AG20443 (cell line): ENCODE measurements around the gene GALNT6.
"Not testable (repeated sequence)": the region's sequence is repeated elsewhere in the genome, so short reads cannot be mapped to it uniquely, and the experiment has no call there.

Experiments used
- DNase-seq: peaks from one replicate; pipeline ENCODE4 v3.0.0; 2012; ENCODE audit warnings: low spot score, mixed read lengths

Gene GALNT6

DNA sequence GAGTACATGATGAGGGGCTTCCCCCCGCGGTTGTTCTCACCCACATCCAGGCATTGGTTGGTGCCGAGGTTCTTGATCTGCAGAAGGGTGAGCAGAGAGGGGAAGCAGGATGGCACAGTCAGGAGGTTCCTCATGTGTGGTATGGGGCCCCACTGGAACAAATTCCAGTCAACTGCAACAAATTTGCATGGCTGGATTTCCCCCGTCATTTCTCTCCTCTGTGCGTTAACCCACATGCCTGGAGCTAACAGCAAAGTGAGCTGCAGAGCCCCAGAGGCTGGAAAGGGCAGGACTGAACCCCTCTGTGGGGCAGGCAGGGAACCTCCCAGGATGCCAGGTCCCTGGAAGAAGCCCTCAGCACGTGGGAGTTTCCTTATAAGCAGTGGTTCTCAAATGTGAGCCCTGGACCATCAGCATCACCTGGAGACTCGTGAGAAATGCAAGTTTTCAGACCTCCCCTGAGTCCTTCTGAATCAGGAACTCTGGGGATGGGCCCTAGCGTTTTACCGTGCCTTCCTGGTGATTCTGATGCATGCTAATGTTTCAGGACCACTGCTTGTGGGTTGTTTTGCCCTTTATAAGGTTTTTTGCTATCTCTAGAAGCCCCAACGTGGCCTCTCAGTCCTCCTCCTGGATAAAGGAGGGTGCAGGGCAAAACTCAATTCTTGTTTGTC lies 33.7 kb downstream of the GALNT6 start:
- no peak for DNase-seq

DNA sequence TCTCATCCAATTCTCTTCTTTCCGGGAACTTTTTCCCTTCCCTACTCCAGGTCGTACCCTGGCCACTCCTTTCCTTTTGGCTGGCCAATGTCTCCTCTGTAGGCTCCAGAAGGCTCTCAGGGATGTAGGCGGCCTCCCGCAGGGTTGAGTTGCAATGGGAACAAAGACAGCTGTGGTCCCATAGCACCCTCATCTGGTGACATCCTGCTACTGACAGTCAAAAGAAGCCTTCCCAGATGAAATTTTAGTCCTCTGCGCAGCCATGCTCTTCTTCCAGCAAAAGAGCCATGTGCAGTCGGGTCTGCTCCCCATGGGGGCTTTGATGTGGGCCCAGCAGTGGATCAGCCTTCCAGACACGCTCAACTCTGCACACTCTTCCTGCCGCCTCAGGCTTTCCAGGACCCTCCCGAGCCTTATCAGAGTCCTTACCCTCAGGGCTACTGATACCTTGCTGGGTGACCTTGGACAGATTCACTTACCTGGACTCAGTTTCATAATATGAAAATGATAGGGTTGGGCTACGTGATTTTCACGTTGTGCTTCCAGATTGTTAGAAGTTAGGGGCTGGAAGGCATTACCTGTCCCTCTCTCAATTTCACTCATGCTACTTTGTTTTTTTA lies 39.2 kb downstream of the GALNT6 start:
- peak; percentile 75 for DNase-seq

DNA sequence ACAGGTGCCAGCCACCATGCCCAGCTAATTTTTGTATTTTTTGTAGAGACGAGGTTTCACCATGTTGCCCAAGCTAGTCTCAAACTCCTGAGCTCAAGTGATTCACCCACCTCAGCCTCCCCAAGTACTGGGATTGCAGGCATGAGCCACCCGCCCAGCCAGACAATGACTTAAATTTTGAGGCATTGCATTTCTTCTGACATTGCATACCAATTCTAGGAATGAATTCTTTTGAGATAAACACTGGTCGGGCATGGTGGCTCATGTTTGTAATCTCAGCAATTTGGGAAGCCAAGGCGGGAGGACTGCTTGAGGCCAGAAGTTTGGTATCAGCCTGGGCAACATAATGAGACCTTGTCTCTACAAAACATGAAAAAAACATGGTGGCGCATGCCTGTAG lies 42.2 kb downstream of the GALNT6 start:
- DNase-seq = peak; percentile 31

DNA sequence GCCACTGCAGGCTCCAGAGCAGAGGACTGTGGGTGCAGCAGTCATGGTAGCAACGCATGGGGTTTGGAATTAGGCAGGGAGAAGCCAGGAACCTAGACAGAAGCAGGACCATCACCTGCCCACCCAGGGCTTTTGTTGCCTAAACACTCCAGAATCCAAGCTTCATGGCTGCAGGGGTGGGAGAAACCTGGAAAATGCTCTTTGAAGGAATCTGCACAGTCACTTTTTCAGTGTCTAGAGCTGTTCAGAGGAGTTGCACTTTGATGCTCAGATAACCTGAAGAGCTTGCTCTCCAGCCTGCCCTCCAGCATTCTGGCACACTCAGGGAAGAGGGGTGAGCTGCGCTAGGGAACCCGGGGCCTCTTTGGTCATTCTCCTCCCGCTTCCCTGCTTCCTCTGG lies 43.1 kb downstream of the GALNT6 start:
- DNase-seq = no peak

DNA sequence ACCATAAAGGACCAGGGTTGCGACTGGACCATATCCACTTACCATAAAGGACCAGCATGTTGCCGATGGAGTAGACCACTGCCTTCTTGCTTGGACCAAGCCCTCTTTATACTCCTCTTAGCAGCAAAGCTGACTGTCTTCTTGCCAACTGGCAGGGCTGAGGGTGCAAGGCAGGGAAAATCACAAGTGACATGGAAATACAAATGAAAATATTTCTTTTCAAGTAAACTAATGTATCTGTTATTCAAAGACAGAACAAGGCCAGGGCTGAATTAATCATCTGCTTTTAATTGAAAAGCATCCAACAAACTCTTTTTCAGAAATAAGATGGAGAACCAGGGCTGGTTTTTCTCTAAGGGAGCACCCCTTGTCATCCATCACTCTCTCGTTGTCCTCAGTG lies 44.6 kb downstream of the GALNT6 start, which contains the start of gene CELA1:
Gene CELA1, minus strand, starts transcription at position 99 of the 400 bp plus-strand sequence. Its CDS starts 41 bp downstream, at position 58.
- peak; percentile 29 for DNase-seq

DNA sequence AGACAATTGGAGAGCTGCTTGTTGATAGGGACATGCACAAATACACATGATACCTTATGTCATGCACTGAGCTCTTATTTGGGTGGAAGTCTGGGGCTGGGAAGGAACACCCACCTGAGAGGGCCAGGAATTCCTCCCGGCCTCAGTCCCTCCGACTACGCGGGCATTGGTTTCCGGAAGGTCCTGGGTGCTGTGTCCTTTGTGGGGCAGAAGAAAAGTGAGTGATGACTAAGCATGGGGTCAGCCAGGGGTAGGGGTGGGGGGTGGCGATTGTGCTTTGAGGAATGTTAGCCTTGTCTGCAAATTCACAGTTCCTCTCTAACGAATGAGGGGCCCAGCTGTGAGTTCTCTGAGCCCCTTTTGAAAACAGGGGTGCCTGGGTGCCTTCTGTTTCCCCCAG lies 45.5 kb downstream of the GALNT6 start:
- DNase-seq = no peak

DNA sequence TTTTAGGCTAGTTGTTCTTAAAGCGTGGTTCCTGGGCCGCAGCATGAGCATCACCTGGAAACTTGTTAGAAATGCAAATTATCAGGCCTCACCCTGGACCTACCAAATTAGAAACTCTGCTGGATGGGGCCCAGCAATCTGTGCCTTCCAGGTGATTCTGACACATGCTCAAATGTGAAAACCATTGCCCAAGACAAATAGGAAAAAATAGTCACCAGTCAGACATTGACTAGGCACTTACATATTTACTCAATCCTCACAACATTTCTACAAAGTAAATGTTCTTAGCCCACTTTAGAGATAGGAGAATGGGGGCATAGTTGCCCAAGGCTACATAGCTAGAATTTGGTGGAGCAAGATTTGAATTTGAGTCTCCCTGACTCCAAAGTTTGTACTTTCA lies 48.0 kb downstream of the GALNT6 start:
- no peak for DNase-seq

DNA sequence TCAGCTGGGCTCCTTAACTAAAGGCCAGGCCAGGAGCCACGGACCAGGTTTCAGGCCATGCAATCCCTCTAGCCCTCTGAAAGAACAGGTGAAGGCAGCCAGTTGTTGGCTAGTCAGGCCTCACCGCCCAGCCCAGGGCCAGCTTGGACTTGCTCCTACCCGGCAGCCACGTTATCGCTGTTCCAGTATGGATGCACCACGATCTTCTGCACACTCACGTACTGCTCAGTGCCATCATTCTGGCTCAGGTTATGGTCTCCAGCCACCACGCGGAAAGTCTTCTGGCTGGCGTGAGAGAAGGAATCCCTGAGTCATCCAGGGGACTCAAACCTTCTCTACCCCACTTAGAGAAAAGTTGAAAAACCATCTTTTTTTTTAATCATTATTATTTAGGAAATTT lies 48.8 kb downstream of the GALNT6 start:
- no peak for DNase-seq

DNA sequence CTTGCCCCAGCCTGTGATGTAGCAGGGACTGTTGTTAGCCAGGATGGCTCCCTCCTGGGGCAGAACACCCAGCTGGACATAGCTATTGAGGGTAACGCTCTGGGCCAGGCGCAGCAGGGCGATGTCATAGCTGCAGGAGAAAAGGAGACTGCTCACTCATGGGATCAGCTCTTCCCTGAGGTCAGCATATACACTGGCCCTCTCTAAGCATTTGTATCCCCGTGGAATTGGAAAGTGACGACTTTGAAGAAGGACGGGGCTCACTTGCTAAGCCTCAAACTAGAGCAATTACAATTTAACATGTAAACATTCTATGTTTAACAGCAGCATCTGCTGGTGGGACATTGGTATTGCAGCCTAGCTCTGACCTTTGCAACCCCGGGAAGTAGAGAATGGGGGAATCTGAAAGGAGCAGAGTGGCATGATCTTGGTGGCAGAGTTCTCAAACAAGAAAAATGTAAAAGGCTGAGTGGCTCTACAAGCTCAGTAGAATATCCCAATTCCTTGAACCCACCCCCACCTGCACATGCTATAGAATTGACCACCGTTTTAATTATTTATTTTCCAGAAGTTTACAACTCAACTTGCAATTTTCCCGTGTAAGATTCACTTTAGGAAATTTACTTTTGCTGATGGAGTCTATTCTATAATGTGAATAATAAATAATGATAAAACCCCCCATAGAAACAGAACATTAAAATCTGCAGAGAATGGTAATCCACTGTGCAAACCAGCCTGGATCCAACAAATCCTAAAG lies 49.8 kb downstream of the GALNT6 start:
- peak; percentile 82 for DNase-seq

DNA sequence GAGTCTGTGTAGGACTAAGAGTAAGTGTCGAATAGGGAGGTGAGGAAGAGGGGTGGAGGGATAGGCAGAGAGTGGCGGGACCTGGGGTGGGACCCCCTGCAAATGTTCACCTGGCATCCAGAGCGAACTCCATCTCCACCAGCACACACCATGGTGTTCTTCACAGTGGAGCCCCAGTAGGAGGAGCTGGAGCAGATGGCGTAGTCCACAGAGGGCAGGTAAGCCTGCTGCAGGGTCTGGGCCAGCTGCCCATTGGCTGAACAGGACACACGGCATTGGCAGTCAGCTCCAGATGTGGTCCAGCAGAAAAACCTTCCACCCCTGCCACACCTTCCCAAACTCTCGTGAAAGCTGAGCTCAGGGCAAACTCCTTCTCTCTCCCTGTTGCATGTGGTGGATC lies 51.5 kb downstream of the GALNT6 start:
- no peak for DNase-seq

DNA sequence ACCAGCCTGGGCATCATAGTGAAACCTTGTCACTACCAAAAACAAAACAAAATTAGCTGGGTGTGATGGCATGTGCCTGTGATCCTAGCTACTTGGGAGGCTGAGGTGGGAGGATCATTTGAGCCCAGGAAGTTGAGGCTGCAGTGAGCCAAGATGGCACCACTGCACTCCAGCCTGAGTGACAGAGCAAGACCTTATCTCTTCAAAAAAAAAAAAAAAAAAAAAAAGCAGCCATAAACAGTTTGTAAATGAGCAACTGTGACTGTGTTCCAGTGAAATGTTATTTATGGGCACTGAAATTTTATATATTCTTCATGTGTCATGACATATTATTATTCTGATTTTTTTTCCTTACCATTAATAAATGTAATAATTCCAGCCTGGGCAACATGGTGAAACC lies 53.9 kb downstream of the GALNT6 start:
- not testable (repeated sequence) for DNase-seq

DNA sequence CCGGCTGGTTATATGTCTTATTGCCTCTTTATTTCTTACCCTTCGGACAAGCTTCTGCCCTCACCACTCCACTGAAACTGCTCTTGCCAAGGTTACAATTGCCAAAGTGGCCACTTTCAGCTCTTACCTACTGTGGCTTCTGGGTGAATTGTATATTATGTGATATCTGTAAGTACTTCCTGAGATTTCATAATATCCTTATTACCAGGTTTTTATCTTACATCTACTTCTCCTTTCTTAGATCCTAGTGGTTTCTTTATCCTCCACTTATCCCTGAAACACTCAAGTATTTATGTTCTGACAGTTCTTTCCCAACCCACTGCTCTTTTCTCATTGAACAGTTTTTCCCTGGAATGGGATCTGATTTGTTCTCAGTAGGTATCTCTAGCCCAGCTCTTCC lies 55.3 kb downstream of the GALNT6 start:
- no peak for DNase-seq

DNA sequence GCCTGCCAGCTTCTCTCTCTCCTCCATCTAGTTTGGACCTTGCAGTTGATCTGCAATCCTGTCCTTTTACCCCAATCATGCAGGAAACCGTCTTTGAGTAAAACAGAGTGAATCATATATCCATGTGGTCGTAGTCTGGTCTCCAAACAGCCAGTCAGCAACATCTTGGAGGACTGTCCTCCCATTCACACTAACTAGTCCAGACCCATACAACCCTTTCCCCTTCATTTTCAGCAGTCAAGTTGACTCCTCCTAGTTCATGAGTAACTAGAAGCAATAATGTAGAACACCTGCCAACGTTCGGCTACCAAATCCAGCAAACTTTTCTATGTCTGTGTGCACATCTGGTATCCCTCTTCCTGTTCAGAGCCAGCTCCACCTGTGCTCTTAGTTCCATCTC lies 56.4 kb downstream of the GALNT6 start:
- DNase-seq = no peak

DNA sequence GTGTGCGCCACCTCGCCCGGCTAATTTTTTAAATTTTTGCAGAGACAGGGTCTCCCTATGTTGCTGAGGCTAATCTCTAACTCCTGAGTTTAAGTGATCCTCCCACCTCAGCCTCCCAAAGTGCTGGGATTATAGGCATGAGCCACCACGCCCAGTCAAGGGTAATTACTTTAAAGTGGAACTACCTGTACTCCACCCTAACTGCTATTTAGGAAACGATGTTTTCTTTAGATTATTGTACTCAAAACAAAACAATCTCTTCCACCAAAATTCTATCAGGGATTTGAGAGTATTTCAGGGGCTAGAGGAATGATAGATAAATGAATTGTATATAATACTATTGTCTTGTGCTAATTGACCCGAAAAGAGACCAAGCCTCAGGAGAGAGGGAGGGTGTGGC lies 57.7 kb downstream of the GALNT6 start:
- DNase-seq = no peak

DNA sequence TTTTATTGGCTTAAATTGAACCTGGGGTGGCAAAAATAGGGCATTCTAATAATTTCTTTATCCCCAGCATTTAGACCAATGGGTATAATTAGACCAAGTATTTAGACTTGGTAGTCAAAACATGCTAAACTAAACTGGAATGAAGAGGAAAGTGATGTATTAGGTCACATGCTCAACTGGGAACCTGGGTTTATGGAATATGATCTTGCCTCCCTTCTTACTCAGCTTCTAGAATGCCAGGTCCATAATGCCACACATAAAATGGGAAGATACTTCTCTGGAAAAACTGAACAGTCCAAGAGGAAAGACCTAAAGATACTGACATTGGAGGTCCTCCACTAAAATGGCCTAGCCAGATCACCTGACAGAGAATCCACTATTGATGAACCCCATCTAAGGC lies 61.0 kb downstream of the GALNT6 start:
- no peak for DNase-seq

DNA sequence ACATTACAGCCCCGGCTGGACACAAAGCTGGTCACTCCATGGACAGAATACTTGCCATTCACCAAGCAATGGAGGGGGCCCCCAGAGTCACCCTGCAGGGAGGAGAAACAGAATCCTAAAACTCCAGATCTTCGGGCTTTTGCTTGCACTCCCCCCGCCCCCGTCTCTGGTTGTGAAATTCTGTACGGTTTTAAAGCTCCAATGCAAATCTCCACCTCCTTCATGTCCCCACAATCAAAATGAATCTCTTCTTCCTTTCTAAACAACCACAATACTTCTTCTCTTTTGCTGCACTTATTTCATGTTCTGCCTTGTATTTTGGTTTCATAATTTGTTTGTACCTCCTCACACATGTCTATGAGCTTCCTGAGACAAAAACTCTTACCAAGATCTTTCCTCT lies 61.5 kb downstream of the GALNT6 start:
- no peak for DNase-seq

DNA sequence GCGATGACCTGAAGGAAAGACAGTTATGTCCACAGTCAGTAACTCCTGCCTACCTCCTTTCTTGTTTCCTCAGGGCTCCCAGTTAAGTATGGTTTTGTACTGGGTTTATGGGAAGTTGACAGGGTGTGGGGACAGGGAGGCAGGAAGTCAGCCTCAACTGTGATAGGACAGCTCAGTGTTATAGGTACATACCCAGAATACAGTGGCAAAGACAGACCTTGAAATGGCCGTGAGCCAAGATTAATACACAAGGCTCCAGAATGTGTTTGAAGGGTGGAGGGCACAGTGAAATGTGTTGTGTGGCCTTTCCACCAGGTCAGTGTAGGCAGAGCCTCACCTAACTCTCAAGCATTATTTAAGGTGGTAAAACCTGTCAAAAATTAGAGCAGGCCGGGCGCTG lies 62.6 kb downstream of the GALNT6 start:
- DNase-seq = no peak

DNA sequence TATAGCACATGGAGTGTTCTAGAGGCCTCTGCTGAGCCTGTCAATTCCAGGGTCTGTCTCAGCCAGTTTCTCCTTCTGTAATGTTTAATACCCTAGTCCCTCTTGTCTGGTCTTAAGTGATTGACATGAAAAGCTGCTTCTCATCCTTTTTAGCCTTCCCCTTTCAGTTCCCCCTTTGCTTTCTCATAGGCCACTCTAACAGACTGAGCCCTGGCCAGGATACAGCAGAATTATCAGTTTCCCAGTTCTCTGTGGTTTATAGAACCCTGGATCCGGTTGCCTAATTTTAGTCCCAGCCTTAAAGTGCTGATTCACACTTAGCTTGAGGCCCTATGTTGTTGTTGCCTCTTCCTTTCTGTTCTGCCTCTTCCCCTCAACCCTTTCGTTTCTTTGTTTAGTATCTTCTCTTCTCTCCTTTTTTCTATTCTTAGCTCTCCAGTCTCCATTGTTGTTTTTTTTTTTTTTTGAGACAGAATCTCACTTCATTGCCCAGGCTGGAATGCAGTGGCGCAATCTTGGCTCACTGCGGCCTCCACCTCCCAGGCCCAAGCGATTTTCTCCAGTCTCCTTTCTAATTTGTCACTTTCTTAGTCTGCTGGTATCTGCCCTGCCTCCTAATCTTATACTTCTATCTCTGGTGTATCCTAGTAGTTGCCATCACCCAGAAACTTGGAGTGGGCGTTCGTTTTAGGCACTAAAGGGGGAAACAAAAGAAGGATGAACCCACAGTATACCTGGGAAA lies 64.3 kb downstream of the GALNT6 start:
- DNase-seq = peak; percentile 75

DNA sequence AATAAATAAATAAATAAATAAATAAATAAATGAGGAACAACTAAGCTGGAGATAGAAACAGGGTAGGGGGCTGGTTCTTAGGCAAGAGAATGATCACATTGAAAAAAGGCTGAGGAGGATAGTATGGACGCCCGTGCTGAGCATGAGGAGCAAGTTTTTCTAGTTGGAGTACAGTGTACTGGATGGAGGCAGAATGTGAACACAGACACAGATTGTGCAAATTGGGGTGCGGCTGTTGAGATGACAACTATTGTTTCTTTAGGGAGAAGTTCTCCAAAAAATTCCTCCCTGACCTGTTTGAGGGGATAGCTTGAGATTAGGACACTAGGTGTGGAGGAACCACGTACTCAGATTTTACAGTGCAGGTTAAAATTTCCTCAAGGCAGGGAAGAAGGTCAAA lies 66.3 kb downstream of the GALNT6 start:
- DNase-seq = no peak

DNA sequence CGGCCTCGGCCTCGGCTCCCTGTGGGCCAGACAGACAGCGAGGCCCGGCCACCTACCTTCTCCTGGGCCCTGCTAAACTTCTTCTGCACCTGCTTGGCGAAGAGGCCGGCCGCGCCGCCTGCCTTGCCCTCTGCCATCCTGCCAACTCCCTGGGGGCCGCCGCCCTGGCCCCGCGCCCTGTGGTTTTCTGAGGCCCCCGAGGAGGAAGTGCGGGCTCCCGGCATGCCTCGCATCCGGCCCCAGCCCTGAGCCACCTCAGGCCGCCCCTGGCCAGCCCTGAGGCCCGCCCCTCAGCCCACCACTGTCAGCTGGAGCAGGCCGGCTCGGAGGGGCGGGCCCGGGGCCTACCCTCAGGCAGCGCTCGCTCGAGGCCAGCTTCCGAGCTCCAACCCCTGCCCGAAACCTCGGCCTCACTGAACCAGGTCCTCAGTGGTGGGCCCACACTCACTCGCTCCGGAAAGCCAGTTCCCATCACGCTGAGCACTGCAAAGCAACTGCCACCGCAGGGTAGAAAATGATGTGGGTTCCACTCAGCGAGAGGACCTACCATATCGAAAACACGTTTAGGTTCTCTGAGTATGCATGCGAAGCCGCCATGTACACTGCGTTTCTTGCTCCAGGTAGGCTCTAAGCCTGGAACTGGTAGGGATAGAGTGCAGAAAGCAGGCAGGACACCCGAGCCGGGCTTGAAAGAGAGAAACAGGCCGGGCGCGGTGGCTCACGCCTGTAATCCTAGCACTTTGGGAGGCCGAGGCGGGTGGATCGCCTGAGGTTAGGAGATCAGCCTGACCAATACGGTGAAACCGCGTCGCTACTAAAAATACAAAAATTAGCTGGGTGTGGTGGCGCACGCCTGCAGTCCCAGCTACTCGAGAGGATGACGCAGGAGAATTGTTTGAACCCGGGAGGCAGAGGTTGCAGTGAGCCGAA lies 67.0 kb downstream of the GALNT6 start, which contains the start of gene BIN2:
Gene BIN2, minus strand, starts transcription at position 209 of the 930 bp plus-strand sequence. Its CDS starts 72 bp downstream, at position 137.
- no peak for DNase-seq

DNA sequence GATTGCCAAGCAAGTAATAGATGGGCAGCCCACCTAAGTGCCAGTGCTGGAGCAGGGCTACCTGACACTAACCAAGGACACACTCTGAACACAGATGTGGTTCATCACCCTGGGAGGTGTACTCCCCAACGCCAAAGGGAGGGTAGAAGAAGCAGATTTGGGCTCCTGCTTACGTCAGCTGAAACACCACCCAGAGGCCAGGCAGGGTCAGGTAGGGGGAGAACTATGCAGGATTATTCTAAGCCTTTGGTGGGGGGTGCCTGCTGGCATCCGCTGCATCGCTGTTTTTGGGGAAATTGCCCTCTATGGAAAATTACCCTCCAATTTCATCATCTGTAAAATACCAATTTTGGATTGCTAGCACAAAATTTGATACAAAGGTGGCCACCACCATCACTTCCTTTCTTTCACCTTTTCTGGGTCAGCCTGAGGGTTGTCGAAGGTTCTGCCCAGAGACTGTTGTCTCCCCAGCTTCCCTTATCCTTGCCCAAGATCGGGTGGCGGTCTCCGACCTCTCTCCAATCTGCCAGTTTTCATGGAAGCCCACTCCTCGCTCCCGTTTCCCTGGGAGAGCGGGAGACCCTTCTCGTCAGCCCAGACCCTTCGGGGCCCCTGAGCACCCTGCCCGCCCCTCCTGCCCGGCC lies 67.8 kb downstream of the GALNT6 start:
- DNase-seq = no peak
